HG03095 (cell line): ENCODE measurements around the gene ADAMTSL1.

ENCODE experiments used
- ATAC-seq: cut with Tn5 transposase; IDR thresholded peaks from one replicate; pipeline ENCODE4 v1.9.1; 2021; ENCODE audit warnings: moderate library complexity; ENCODE audit not compliant: unreplicated experiment

The ADAMTSL1 gene

GRCh38 chr9:18891946-18892670 lies 418.2 kb downstream of the ADAMTSL1 start:
- no peak for ATAC-seq

GRCh38 chr9:18893046-18893445 lies 419.1 kb downstream of the ADAMTSL1 start:
- ATAC-seq: no peak

GRCh38 chr9:18893491-18893890 lies 419.5 kb downstream of the ADAMTSL1 start:
- no peak for ATAC-seq

- no peak for ATAC-seq
These were observed 422.1 kb downstream of the ADAMTSL1 start for GRCh38 chr9:18896004-18896403.

- ATAC-seq: no peak
These were observed 422.7 kb downstream of the ADAMTSL1 start for GRCh38 chr9:18896531-18897179.

- no peak for ATAC-seq
These were observed 429.5 kb downstream of the ADAMTSL1 start for GRCh38 chr9:18903450-18903849.

GRCh38 chr9:18905028-18905882 lies 431.3 kb downstream of the ADAMTSL1 start:
- no peak for ATAC-seq

GRCh38 chr9:18905883-18906629 lies 432.1 kb downstream of the ADAMTSL1 start:
- ATAC-seq: no peak

GRCh38 chr9:18906656-18907395 lies 432.9 kb downstream of the ADAMTSL1 start:
- ATAC-seq: no peak

GRCh38 chr9:18907927-18908625 lies 434.1 kb downstream of the ADAMTSL1 start:
- no peak for ATAC-seq

GRCh38 chr9:18909140-18910018 lies 435.4 kb downstream of the ADAMTSL1 start:
- no peak for ATAC-seq

GRCh38 chr9:18910435-18910834 lies 436.5 kb downstream of the ADAMTSL1 start:
- ATAC-seq: no peak

- no peak for ATAC-seq
These were observed 437.0 kb downstream of the ADAMTSL1 start for GRCh38 chr9:18910916-18911315.

GRCh38 chr9:18911714-18912342 lies 437.9 kb downstream of the ADAMTSL1 start:
- no peak for ATAC-seq

GRCh38 chr9:18920141-18921084 lies 446.5 kb downstream of the ADAMTSL1 start:
- no peak for ATAC-seq

- no peak for ATAC-seq
These were observed 447.6 kb downstream of the ADAMTSL1 start for GRCh38 chr9:18921366-18922075.
